GM19438 (cell line): ENCODE data around the gene OTUD7B.
"Not testable (repeated sequence)": the region's sequence is repeated elsewhere in the genome, so short reads cannot be mapped to it uniquely, and the experiment has no call there.

Experiments used
- ATAC-seq: cut with Tn5 transposase; IDR thresholded peaks from one replicate; pipeline ENCODE4 v1.9.1; 2021; ENCODE audit warnings: low read depth; ENCODE audit not compliant: unreplicated experiment

The OTUD7B gene

GRCh38 chr1:150010393-150011115 is at the start of gene OTUD7B:
Gene OTUD7B (minus strand): TSS chr1:150010726. CDS start chr1:149977510, 33,216 bp downstream.
- peak; percentile 78 for ATAC-seq

- no peak for ATAC-seq
These were observed 49.7 kb upstream of the OTUD7B start for GRCh38 chr1:150060260-150060659.

- ATAC-seq = no peak
These were observed 45.9 kb upstream of the OTUD7B start for GRCh38 chr1:150056407-150056806.

- ATAC-seq = not testable (repeated sequence)
These were observed 45.0 kb upstream of the OTUD7B start for GRCh38 chr1:150055507-150055906.

GRCh38 chr1:150053926-150054325 is 43.4 kb upstream of the OTUD7B start:
- no peak for ATAC-seq

- ATAC-seq = not testable (repeated sequence)
These were observed 41.4 kb upstream of the OTUD7B start for GRCh38 chr1:150051905-150052412.

GRCh38 chr1:150051089-150051373 is 40.5 kb upstream of the OTUD7B start:
- ATAC-seq = no peak

- no peak for ATAC-seq
These were observed 39.4 kb upstream of the OTUD7B start for GRCh38 chr1:150049926-150050325.

GRCh38 chr1:150034336-150034735 is 23.8 kb upstream of the OTUD7B start:
- ATAC-seq = no peak

GRCh38 chr1:150028322-150028721 is 17.8 kb upstream of the OTUD7B start:
- no peak for ATAC-seq

GRCh38 chr1:150024156-150024555 is 13.6 kb upstream of the OTUD7B start:
- no peak for ATAC-seq

- no peak for ATAC-seq
These were observed 11.8 kb upstream of the OTUD7B start for GRCh38 chr1:150022357-150022756.

- no peak for ATAC-seq
These were observed 10.7 kb upstream of the OTUD7B start for GRCh38 chr1:150021191-150021694.

GRCh38 chr1:150020711-150021110 is 10.2 kb upstream of the OTUD7B start:
- no peak for ATAC-seq

GRCh38 chr1:150018165-150018564 is 7.6 kb upstream of the OTUD7B start:
- no peak for ATAC-seq

GRCh38 chr1:150017206-150017750 is 6.8 kb upstream of the OTUD7B start:
- no peak for ATAC-seq

GRCh38 chr1:150015651-150016131 is 5.2 kb upstream of the OTUD7B start:
- ATAC-seq = no peak

- no peak for ATAC-seq
These were observed 2.1 kb upstream of the OTUD7B start for GRCh38 chr1:150012611-150013010.

GRCh38 chr1:150009604-150010392 is 728 bp downstream of the OTUD7B start:
- ATAC-seq = no peak

- ATAC-seq = no peak
These were observed 1.8 kb downstream of the OTUD7B start for GRCh38 chr1:150008699-150009098.

GRCh38 chr1:150006881-150007421 is 3.6 kb downstream of the OTUD7B start:
- ATAC-seq = no peak
